ENCODE results near the gene EIPR1. TPM values are rescaled to one million over a fixed set of nuclear protein-coding genes. Genes with fewer than 3 reads are reported as not detected.

Gene EIPR1
- total and polyA plus RNA-seq, 2 experiments from 2014 or later, result 17.4 to 46.3 TPM

- H4K20me1 ChIP-seq (replicated peaks; ENCODE audit: insufficient read depth), result no peaks in the 10 kb centered on the region
- H3K4me1 Mint-ChIP-seq, result peaks cover 29% of the 10 kb centered on the region
- H2AFZ ChIP-seq, result no peak overlapping the region
Observed at GRCh38 chr2:3298191-3298590, 79.4 kb downstream of the EIPR1 start.

GRCh38 chr2:3297523-3297922 lies 80.1 kb downstream of the EIPR1 start:
- H3K27ac Mint-ChIP-seq, result no peak overlapping the region
- no peak for TF ChIP-seq ETS1 (IDR thresholded peaks at IDR 0.05)
- no peak for TF ChIP-seq CREB1 (CRISPR knock-in tag; IDR thresholded peaks at IDR 0.05; ENCODE audit: low read depth)
- no peak for TF ChIP-seq ZNF331 (CRISPR knock-in tag; IDR thresholded peaks at IDR 0.05; ENCODE audit: low read depth)
- no peak for TF ChIP-seq NANOG (IDR thresholded peaks at IDR 0.05; ENCODE audit: borderline replicate concordance)
- TF ChIP-seq EZH2 (IDR thresholded peaks at IDR 0.05; ENCODE audit: low read depth, unreplicated experiment), result no peak
- TF ChIP-seq EZH2phosphoT487 (IDR thresholded peaks at IDR 0.05; ENCODE audit: unreplicated experiment), result no peak
- TF ChIP-seq JUNB (IDR thresholded peaks at IDR 0.05; ENCODE audit: unreplicated experiment), result no peak
- TF ChIP-seq CTCF (conservative IDR thresholded peaks at IDR 0.05; ENCODE audit: low read depth in 2 of 2), result no peak
- TF ChIP-seq REST (IDR thresholded peaks at IDR 0.05; ENCODE audit: unreplicated experiment), result no peak
- no peak for TF ChIP-seq STAT1 (IDR thresholded peaks at IDR 0.05; ENCODE audit: unreplicated experiment)
- TF ChIP-seq ZNF114 (CRISPR knock-in tag; IDR thresholded peaks at IDR 0.05), result no peak

More at GRCh38 chr2:3298191-3298590, 79.4 kb downstream of the EIPR1 start:
- TF ChIP-seq EZH2phosphoT487 (IDR thresholded peaks at IDR 0.05; ENCODE audit: unreplicated experiment), result no peak
- H3K27ac Mint-ChIP-seq, result no peak overlapping the region
- Histone ChIP-seq H3K4me3 (no peak overlapping the region), H3K27ac (ENCODE audit: low read depth) (no peak overlapping the region), H3F3A (replicated peaks; ENCODE audit: low read depth) (no peaks in the 10 kb centered on the region), H3K27me3 (ENCODE audit: insufficient read depth) (no peaks in the 10 kb centered on the region), H3K79me2 (replicated peaks; ENCODE audit: insufficient read depth) (peaks cover 5% of the 10 kb centered on the region; the same call in 1 of the 2 replicates), H3K4me1 (ENCODE audit: insufficient read depth) (0 out of 2 replicates have a peak, but pooled peaks cover 4% of the 10 kb centered on the region), H3K9me2 (ENCODE audit: insufficient read depth) (no peaks in the 10 kb centered on the region), H3K36me3 (ENCODE audit: insufficient read depth) (no peaks in the 10 kb centered on the region), H3K4me2 (no peak overlapping the region)
- H3K36me3 Mint-ChIP-seq (ENCODE audit: low read depth), result peaks cover 8% of the 10 kb centered on the region; the same call in 2 of the 3 replicates
- ATAC-seq (no peak), DNase-seq (ENCODE audit: low spot score) (no peak)
- H3K9me3 Mint-ChIP-seq, result no peaks in the 10 kb centered on the region
- H3K27me3 Mint-ChIP-seq (ENCODE audit: insufficient read depth, low read depth, poor library complexity), result peaks cover 3% of the 10 kb centered on the region
- H3K4me3 Mint-ChIP-seq, result no peak overlapping the region

More at GRCh38 chr2:3297523-3297922, 80.1 kb downstream of the EIPR1 start:
- no peak overlapping the region for H2AFZ ChIP-seq
- DNase-seq (ENCODE audit: low spot score) (no peak), ATAC-seq (no peak)
- H3K27ac ChIP-seq (ENCODE audit: low read depth), result no peak overlapping the region
- no peaks in the 10 kb centered on the region for H3K27me3 ChIP-seq (ENCODE audit: insufficient read depth)
- 0 out of 2 replicates have a peak, but pooled peaks cover 4% of the 10 kb centered on the region for H3K4me1 ChIP-seq (ENCODE audit: insufficient read depth)
- Mint-ChIP-seq H3K4me3 (no peak overlapping the region), H3K36me3 (ENCODE audit: low read depth) (peaks cover 5% of the 10 kb centered on the region; the same call in 2 of the 3 replicates), H3K4me1 (peaks cover 24% of the 10 kb centered on the region), H3K27me3 (ENCODE audit: insufficient read depth, low read depth, poor library complexity) (peaks cover 2% of the 10 kb centered on the region), H3K9me3 (no peaks in the 10 kb centered on the region)
- no peak overlapping the region for H3K4me3 ChIP-seq
- H3K9me2 ChIP-seq (ENCODE audit: insufficient read depth), result no peaks in the 10 kb centered on the region
- H3K36me3 ChIP-seq (ENCODE audit: insufficient read depth), result no peaks in the 10 kb centered on the region
- H3K4me2 ChIP-seq, result no peak overlapping the region
- no peaks in the 10 kb centered on the region for H4K20me1 ChIP-seq (replicated peaks; ENCODE audit: insufficient read depth)
- H3F3A ChIP-seq (replicated peaks; ENCODE audit: low read depth), result no peaks in the 10 kb centered on the region
- H3K79me2 ChIP-seq (replicated peaks; ENCODE audit: insufficient read depth), result peaks cover 5% of the 10 kb centered on the region; the same call in 1 of the 2 replicates
